ENCODE measurements around the gene AHI1. TPM values are rescaled to one million over a fixed set of nuclear protein-coding genes. Genes with fewer than 3 reads are reported as not detected.
"Not testable (repeated sequence)": the region's sequence is repeated elsewhere in the genome, so short reads cannot be mapped to it uniquely, and the experiment has no call there.

Gene AHI1
- total and polyA plus RNA-seq, 9 donors: 7.1 to 56.2 (median 26.7) TPM

GRCh38 chr6:135382182-135382628 lies 115.3 kb downstream of the AHI1 start:
- TF ChIP-seq, protein P1, sequence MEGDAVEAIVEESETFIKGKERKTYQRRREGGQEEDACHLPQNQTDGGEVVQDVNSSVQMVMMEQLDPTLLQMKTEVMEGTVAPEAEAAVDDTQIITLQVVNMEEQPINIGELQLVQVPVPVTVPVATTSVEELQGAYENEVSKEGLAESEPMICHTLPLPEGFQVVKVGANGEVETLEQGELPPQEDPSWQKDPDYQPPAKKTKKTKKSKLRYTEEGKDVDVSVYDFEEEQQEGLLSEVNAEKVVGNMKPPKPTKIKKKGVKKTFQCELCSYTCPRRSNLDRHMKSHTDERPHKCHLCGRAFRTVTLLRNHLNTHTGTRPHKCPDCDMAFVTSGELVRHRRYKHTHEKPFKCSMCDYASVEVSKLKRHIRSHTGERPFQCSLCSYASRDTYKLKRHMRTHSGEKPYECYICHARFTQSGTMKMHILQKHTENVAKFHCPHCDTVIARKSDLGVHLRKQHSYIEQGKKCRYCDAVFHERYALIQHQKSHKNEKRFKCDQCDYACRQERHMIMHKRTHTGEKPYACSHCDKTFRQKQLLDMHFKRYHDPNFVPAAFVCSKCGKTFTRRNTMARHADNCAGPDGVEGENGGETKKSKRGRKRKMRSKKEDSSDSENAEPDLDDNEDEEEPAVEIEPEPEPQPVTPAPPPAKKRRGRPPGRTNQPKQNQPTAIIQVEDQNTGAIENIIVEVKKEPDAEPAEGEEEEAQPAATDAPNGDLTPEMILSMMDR (IDR thresholded peaks at IDR 0.05): no peak
- TF ChIP-seq POLR2A (IDR thresholded peaks at IDR 0.05) (no peak), EP300 (IDR thresholded peaks at IDR 0.05) (no peak)
- 46 to 50% (median 49%) methylated on average over 2 of the region's 2 CpGs for WGBS, 3 donors
- Histone ChIP-seq H3K36me3 (no peaks in the 10 kb centered on the region), H3K4me1 (ENCODE audit: insufficient read depth) (no peaks in the 10 kb centered on the region), H3K27ac (no peak overlapping the region), H3K9me3 (no peaks in the 10 kb centered on the region), H3K27me3 (no peaks in the 10 kb centered on the region), H3K4me3 (no peak overlapping the region)
- intact Hi-C loops (cut with DNase I): no loop called here
- no peak for DNase-seq

DNA sequence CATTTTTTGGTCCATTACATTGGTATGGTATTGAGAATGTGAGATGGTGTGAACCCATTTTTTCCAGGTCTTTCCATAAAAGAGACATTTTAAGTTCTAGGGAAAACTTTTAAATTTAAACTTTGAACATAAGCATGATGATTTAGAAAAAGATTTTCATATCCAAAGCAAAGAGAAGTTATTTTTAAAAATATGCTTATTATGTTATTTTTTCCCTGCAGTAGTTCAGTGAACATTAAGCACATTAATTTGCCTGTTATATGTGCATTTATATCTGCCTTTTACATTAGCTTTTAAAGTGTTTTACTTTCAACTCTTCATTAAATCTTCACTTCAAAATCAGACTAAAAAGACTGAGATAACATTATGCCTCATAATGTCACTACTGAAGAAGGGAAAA lies 116.7 kb downstream of the AHI1 start:
- Histone ChIP-seq H3K4me3 (no peak overlapping the region), H3K4me1 (ENCODE audit: insufficient read depth) (no peaks in the 10 kb centered on the region), H3K27ac (no peak overlapping the region), H3K27me3 (no peaks in the 10 kb centered on the region), H3K36me3 (no peaks in the 10 kb centered on the region), H3K9me3 (no peaks in the 10 kb centered on the region)
- TF ChIP-seq EP300 (IDR thresholded peaks at IDR 0.05) (no peak), POLR2A (IDR thresholded peaks at IDR 0.05) (no peak)
- TF ChIP-seq, protein P1 (IDR thresholded peaks at IDR 0.05): no peak
- intact Hi-C loops (cut with DNase I): no loop called here
- no peak for DNase-seq

GRCh38 chr6:135379647-135380046 lies 117.9 kb downstream of the AHI1 start:
- Histone ChIP-seq H3K27ac (no peak overlapping the region), H3K27me3 (no peaks in the 10 kb centered on the region), H3K9me3 (no peaks in the 10 kb centered on the region), H3K4me3 (no peak overlapping the region), H3K4me1 (ENCODE audit: insufficient read depth) (no peaks in the 10 kb centered on the region), H3K36me3 (no peaks in the 10 kb centered on the region)
- intact Hi-C loops (cut with DNase I): no loop called here
- no peak for DNase-seq
- TF ChIP-seq, protein P1 (IDR thresholded peaks at IDR 0.05): no peak
- TF ChIP-seq EP300 (IDR thresholded peaks at IDR 0.05) (no peak), POLR2A (IDR thresholded peaks at IDR 0.05) (no peak)

- Histone ChIP-seq H3K4me1 (ENCODE audit: insufficient read depth) (no peaks in the 10 kb centered on the region), H3K9me3 (no peaks in the 10 kb centered on the region), H3K36me3 (no peaks in the 10 kb centered on the region), H3K27ac (no peak overlapping the region), H3K27me3 (no peaks in the 10 kb centered on the region), H3K4me3 (no peak overlapping the region)
- WGBS, 3 donors: 85 to 91% (median 87%) methylated on average over 2 of the region's 2 CpGs
- intact Hi-C loops (cut with DNase I): no loop called here
- no peak for DNase-seq
- no peak for TF ChIP-seq POLR2A (IDR thresholded peaks at IDR 0.05)
- TF ChIP-seq EP300 (IDR thresholded peaks at IDR 0.05): no peak
- TF ChIP-seq, protein P1 (IDR thresholded peaks at IDR 0.05): no peak
These were observed 124.8 kb downstream of the AHI1 start for GRCh38 chr6:135372758-135373157.

- 80 to 98% (median 94%) methylated on average over 5 to 23 of the region's 39 CpGs for WGBS, 3 donors
- intact Hi-C loops (cut with DNase I): loop anchor here in 1 of 4 donors (5.0 kb wide), 1 partner anchor 1444 kb away; no protein-coding TSS in a partner anchor
- not testable (repeated sequence) for H3K4me3 ChIP-seq; H3K36me3 ChIP-seq; H3K27ac ChIP-seq; H3K4me1 ChIP-seq (ENCODE audit: insufficient read depth); H3K27me3 ChIP-seq; DNase-seq; H3K9me3 ChIP-seq
These were observed 133.9 kb downstream of the AHI1 start for GRCh38 chr6:135363622-135364021.

All from ovary (tissue), 9 donors.